Measurements from ENCODE around the gene LILRB5. TPM values are rescaled to one million over a fixed set of nuclear protein-coding genes. Genes with fewer than 3 reads are reported as not detected.
A peak's percentile ranks its signal among the peaks of the same experiment; 100 is the strongest.
"Not testable (repeated sequence)": the region's sequence is repeated elsewhere in the genome, so short reads cannot be mapped to it uniquely, and the experiment has no call there.

Gene LILRB5
- total and polyA plus RNA-seq, 7 donors: 2.2 to 27.0 (median 11.4) TPM

DNA sequence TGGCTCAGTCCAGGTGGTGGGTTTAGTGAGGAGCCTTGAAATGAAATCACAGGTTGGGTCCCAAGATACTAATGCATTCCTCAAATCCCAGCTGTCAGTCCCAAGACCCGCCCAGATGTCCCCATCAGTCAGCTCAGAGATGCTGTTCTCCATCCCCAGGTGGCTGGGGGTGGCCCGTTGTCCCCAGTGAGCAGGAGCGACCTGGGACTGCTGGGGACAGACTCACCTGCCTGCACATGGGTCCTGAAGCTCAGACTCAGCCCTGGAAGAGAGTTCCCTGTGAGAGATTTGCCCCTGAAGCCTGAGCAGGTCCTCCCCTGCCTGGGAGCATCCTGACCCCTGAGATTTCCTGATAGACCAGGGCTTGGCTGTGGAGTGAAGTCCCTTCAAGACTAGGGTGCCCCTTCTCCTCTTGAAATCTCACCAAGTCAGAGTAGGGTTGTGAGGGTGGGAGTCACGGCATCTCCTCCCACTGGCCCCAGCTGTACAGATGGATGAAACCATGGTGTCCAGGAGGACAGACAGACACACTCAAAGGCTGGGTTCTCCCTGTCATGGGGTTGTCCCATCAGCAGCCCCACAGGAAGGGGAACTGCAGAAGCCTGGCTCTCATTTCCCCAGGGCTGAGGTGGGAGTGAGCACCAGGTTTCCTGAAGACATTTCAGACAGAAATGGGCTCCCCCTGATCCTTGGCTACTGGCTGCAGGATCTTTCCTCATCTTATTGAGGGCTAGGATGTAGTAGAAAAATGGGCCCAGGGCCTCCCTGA is 41.5 kb upstream of the LILRB5 start:
- H3K9me3 ChIP-seq: no peaks in the 10 kb centered on the region
- DNase-seq: peak; percentile 54
- no peak overlapping the region for H3K4me3 ChIP-seq
- TF ChIP-seq POLR2A (IDR thresholded peaks at IDR 0.05): no peak
- TF ChIP-seq POLR2AphosphoS5 (IDR thresholded peaks at IDR 0.05): no peak
- no peak for TF ChIP-seq EP300 (IDR thresholded peaks at IDR 0.05)
- TF ChIP-seq, protein P1, sequence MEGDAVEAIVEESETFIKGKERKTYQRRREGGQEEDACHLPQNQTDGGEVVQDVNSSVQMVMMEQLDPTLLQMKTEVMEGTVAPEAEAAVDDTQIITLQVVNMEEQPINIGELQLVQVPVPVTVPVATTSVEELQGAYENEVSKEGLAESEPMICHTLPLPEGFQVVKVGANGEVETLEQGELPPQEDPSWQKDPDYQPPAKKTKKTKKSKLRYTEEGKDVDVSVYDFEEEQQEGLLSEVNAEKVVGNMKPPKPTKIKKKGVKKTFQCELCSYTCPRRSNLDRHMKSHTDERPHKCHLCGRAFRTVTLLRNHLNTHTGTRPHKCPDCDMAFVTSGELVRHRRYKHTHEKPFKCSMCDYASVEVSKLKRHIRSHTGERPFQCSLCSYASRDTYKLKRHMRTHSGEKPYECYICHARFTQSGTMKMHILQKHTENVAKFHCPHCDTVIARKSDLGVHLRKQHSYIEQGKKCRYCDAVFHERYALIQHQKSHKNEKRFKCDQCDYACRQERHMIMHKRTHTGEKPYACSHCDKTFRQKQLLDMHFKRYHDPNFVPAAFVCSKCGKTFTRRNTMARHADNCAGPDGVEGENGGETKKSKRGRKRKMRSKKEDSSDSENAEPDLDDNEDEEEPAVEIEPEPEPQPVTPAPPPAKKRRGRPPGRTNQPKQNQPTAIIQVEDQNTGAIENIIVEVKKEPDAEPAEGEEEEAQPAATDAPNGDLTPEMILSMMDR (IDR thresholded peaks at IDR 0.05): no peak
- H3K27me3 ChIP-seq: peaks cover 0 to 3% (median 0%) of the 10 kb centered on the region in 3 donors
- no peaks in the 10 kb centered on the region for H3K36me3 ChIP-seq
- H3K4me1 ChIP-seq: no peaks in the 10 kb centered on the region
- no peak overlapping the region for H3K27ac ChIP-seq
- 48 to 68% methylated on average over 4 of the region's 4 CpGs for WGBS, 2 donors
- intact Hi-C loops (cut with DNase I): no loop called here

DNA sequence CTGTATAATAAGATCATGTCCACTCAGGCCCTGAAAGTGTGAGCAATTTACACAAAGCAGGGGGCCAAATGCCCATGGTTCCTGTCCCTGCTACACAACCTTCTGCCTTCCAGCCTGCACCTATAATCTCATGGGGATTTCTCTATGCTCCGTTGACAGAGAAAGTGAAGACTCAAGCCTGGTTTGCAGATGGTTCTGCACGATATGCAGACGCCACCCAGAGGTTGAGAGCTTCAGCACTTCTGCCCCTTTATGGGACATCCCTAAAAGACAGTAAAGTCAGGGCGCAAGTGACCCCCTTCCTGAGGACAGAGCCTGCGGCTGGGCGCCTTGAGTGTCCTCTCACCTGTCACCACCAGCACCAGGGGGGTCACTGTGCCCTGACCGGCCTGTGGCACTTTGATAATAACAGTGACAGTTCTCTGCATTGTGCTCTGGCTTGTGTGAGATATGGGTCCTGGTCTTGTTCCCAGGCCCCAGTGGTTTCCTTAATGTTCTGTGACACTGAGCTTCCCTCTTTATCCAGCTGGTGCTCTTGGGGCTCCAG is 40.8 kb upstream of the LILRB5 start:
- intact Hi-C loops (cut with DNase I): no loop called here
- Histone ChIP-seq H3K27me3 (peaks cover 0 to 3% (median 0%) of the 10 kb centered on the region in 3 donors), H3K4me3 (no peak overlapping the region), H3K9me3 (no peaks in the 10 kb centered on the region), H3K36me3 (no peaks in the 10 kb centered on the region), H3K4me1 (no peaks in the 10 kb centered on the region), H3K27ac (no peak overlapping the region)
- TF ChIP-seq POLR2AphosphoS5 (IDR thresholded peaks at IDR 0.05): no peak
- TF ChIP-seq POLR2A (IDR thresholded peaks at IDR 0.05): no peak
- TF ChIP-seq, protein P1 (IDR thresholded peaks at IDR 0.05): no peak
- TF ChIP-seq EP300 (IDR thresholded peaks at IDR 0.05): no peak
- peak; percentile 25 for DNase-seq
- 47 to 51% methylated on average over 7 of the region's 7 CpGs for WGBS, 2 donors

DNA sequence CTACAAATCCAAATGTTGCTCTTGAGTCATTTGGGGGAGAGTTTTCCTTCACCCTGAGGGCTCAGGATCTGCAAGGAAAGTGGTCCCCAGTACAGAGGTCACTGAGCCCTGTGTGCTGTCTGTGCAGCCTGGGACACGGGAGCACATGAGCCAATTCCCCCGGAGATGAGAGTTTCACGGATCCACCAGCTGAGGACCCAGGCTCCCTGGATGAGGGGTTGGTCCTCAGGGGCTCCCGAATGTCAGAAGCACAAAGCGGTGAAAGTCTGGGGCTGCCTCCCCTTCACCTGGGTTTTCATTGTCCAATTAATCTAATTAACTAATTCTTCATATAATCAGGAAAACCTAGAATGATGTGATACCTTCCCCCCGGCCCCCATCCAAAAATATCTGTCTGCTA is 37.5 kb upstream of the LILRB5 start:
- peak; percentile 15 for DNase-seq
- Histone ChIP-seq H3K9me3 (no peaks in the 10 kb centered on the region), H3K27me3 (peaks cover 0 to 10% (median 0%) of the 10 kb centered on the region in 3 donors), H3K27ac (no peak overlapping the region), H3K4me1 (no peaks in the 10 kb centered on the region), H3K4me3 (no peak overlapping the region), H3K36me3 (no peaks in the 10 kb centered on the region)
- WGBS, 2 donors: 89 to 91% methylated on average over 6 of the region's 6 CpGs
- TF ChIP-seq POLR2AphosphoS5 (IDR thresholded peaks at IDR 0.05) (no peak), EP300 (IDR thresholded peaks at IDR 0.05) (no peak), POLR2A (IDR thresholded peaks at IDR 0.05) (no peak)
- TF ChIP-seq, protein P1 (IDR thresholded peaks at IDR 0.05): no peak
- intact Hi-C loops (cut with DNase I): no loop called here

DNA sequence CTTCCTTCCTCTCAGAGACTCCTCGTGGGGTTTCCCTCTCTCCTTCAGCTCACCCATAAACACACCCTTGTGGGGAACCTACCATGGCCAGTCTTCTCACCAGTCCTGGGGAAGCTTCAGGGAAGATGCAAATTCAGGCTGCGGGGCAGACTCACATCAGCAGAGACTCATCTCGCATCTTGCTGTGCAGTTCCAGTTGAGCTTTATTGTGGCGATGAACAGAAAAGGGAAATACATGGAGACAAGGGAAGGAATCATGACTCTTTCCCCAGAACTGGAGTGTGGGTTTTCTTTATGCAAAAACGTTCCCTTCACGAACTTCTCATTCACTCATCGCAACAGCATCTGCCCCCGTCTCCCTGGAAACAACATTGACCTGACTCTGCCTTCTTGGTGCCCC is 32.1 kb upstream of the LILRB5 start:
- intact Hi-C loops (cut with DNase I); DNase-seq; H3K4me1 ChIP-seq; H3K27ac ChIP-seq; H3K9me3 ChIP-seq; H3K27me3 ChIP-seq; H3K4me3 ChIP-seq; H3K36me3 ChIP-seq: not testable (repeated sequence)
- WGBS, 2 donors: 56 to 67% methylated on average over 8 of the region's 8 CpGs

DNA sequence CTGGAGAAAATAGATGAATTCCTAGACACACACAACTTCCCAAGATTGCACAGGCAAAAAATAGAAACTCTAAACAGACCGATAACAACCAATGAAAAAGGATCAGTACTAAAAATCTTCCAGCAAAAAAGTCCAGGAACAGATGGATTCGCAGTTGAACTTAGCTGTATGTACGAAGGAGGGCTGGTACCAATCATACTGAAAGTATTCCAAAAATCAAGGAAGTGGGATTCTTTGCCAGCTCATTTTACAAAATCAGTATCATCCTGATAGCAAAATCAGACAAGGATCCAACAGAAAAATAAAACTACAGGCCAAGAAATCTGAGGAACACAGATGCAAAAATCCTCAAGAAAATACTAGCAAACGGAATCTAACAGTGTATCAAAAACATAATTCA is 30.4 kb upstream of the LILRB5 start:
- H3K27me3 ChIP-seq: peaks cover 0 to 18% (median 0%) of the 10 kb centered on the region in 3 donors

DNA sequence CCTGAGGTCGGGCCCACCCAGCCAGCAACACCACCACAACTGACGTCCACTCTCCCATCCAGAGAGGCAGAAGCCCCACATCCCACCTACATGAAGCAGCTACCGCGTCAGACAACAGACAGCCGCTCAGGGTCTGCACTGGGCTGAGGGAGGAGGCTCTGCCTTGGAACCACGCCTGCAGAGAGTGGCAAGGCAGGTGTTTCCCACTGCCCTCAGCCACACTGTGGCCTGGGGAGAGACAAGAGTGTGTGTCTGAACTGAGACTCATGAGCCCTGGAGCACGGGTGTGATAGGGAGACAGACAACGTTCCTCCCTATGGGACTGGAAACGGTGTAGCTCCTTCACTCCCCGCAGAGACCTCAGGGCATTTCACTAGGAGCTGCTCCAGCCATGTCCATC is 29.2 kb upstream of the LILRB5 start:
- peaks cover 0 to 22% (median 0%) of the 10 kb centered on the region in 3 donors for H3K27me3 ChIP-seq
- H3K4me1 ChIP-seq; intact Hi-C loops (cut with DNase I); H3K9me3 ChIP-seq; H3K36me3 ChIP-seq; H3K4me3 ChIP-seq; H3K27ac ChIP-seq; DNase-seq: not testable (repeated sequence)
- 44 to 65% methylated on average over 9 to 10 of the region's 10 CpGs for WGBS, 2 donors

More for the DNA sequence above, 30.4 kb upstream of the LILRB5 start:
- Histone ChIP-seq H3K4me1 (no peaks in the 10 kb centered on the region), H3K4me3 (no peak overlapping the region), H3K36me3 (no peaks in the 10 kb centered on the region), H3K27ac (no peak overlapping the region), H3K9me3 (no peaks in the 10 kb centered on the region)
- TF ChIP-seq POLR2A (IDR thresholded peaks at IDR 0.05) (no peak), EP300 (IDR thresholded peaks at IDR 0.05) (no peak), POLR2AphosphoS5 (IDR thresholded peaks at IDR 0.05) (no peak)
- TF ChIP-seq, protein P1 (IDR thresholded peaks at IDR 0.05): no peak
- DNase-seq: no peak
- intact Hi-C loops (cut with DNase I): no loop called here
- 60 to 82% methylated on average over 4 of the region's 4 CpGs for WGBS, 2 donors

DNA sequence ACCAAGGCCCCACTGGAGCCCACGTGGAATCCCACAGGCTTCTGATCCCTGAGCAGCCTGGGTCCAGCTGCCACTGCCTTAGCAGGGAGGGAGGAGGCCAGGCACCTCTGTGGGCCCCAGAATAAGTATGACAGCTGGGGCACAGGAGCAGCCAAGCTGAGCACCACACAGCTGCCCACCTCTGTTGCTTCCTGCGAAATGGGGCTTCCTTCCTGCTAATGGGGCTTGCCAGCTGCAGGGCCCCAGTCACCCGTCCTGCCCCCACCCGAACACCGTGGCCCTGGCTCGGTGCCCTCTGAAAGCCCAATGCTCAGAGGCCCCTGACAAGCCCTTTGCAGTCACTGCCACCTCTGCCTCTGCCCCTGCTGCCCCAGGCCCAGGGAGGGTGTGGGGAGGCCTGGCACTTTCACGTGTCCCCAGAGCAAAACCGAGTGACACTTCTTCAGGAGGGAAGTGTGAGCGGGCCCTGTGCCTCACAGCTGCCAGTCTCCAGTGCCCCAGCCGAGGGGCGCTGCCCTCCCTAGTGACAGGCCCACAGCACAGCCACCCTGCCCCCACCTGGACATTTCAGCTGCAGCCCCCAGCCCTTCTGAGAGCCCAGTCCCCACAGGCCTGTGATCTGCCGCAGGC is 28.5 kb upstream of the LILRB5 start:
- intact Hi-C loops (cut with DNase I): not testable (repeated sequence)
- WGBS, 2 donors: 44 to 62% methylated on average over 11 of the region's 12 CpGs
- peak; percentile 46 for DNase-seq

More for the DNA sequence above, 28.5 kb upstream of the LILRB5 start:
- H3K36me3 ChIP-seq, H3K4me1 ChIP-seq, H3K4me3 ChIP-seq, H3K27ac ChIP-seq, H3K9me3 ChIP-seq: not testable (repeated sequence)
- H3K27me3 ChIP-seq: peaks cover 0 to 20% (median 0%) of the 10 kb centered on the region in 3 donors
